Ramos (cell line): Measurements from ENCODE around the gene JPH4.
"Not testable (repeated sequence)": the region's sequence is repeated elsewhere in the genome, so short reads cannot be mapped to it uniquely, and the experiment has no call there.

Source experiments
- in situ Hi-C: fragments of 300-500 bp; cut with MboI; formaldehyde crosslinking; loops from one replicate; pipeline ENCODE4 v1.14.3; 2022; ENCODE audit warnings: low sequenced_read_pairs; ENCODE audit not compliant: unreplicated experiment

JPH4 gene

DNA sequence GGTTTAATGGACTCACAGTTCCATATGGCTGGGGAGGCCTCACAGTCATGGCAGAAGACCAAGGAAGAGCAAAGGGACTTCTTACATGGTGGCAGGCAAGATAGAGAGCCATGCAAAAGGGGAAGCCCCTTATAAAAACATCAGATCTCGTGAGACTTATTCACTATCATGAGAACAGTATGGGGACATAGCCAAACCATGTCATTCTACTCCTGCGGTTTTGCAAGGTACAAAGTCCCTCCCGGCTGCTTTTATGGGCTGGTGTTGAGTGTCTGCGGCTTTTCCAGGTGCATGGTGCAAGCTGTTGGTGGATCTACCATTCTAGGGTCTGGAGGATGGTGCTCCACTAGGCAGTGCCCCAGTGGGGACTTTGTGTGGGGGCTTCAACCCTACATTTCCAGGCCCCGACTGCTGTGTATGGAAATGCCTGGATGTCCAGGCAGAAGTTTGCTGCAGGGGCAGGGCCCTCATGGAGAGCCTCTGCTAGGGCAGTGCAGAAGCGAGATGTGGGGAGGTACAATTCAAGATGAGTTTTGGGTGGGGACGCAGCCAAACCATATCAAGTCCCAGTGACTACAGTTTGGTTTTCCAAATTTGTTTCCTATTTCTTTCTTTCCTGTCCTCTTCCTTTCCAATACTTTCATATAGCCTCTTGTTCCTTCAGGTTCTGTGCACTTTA lies 31.0 kb upstream of the JPH4 start:
- in situ Hi-C loops, result not testable (repeated sequence)

DNA sequence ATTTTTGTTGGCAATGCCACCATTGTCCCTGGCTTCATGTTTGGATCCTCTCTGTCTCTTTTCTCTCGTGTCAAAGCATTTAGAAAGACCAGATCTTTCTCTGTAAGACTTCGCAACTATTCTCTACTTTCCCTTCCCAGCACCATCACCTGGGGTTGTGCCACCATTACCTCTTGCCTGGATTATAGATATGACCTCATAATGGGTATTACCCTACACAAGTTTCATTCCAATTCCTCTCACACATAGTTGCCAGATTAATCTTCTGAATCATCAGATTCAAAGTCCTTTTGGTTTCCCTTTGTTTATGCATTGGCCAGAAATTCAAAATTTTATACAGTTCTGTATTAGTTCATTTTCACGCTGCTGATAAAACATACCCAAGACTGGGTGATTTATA lies 30.4 kb upstream of the JPH4 start:
- in situ Hi-C loops, result no loop called here

DNA sequence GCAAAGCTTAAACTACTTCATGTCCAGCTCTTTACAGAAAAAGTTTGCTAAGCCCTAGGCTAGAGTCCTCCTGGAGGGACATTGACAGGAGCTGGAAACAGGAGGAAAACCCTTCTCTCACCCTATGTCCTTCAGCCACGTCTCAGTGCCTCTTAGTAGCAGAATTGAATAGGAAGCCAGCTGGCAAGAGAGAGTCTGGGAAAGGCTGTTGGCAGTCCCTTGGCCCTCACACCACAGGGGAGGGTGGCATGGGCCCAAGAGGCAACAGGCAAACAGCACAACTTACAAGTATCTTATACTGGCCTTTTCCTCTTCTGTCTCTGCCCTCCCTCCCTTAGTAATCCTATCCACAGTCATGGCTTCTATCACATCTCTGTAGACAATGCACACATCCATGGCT lies 29.9 kb upstream of the JPH4 start:
- in situ Hi-C loops, result no loop called here

DNA sequence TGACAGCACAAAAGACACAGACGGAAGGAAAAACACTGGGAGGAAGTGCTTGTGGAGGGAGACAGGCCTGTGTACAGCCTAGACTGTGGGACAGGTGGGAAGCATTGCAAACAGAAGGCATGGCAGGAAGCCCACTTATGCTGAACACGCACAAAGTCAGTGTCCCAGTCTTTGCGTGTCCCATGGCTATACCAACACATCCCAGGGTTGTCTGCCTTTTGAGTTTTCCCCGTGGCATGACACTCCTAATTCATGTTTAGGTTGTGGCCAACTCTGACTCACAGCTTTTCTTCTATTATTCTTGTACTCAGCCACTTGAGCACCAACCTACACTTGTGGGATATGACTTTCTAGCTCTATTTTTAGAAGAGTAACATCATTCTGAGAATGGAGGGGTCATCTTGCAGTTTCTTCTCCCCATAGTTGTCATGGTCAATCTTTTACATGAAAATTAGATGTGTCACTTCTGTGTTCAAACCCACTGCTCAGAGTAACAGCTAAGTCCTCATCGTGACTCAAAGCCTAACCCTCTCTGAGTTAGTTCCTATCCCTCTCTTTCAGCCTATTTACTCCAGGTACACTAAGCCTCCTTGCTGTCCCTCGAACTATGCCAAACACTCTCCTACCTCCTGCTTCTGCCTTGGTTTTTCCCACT lies 27.5 kb upstream of the JPH4 start:
- in situ Hi-C loops, result no loop called here

DNA sequence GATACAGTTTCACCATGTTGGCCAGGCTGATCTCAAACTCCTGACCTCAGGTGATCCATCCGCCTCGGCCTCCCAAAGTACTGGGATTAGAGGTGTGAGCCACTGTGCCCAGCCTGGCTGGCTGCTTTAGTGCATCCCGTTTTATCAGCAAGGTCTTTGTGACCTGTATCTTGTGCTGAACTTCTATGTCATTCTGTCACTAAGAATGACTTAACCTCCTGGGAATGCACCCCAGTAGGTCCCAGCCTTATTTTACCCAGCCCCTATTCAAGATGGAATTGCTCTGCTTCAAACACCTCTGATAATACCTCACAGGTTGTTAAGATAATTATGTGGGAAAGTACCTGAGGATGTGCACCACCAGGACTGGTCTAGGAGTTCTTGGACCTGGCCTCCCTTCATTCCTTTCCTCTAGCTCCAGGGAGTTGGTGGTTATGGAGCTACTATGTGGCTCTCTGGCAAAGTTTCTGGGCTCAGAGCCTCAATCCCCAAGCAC lies 26.1 kb upstream of the JPH4 start:
- in situ Hi-C loops, result no loop called here

DNA sequence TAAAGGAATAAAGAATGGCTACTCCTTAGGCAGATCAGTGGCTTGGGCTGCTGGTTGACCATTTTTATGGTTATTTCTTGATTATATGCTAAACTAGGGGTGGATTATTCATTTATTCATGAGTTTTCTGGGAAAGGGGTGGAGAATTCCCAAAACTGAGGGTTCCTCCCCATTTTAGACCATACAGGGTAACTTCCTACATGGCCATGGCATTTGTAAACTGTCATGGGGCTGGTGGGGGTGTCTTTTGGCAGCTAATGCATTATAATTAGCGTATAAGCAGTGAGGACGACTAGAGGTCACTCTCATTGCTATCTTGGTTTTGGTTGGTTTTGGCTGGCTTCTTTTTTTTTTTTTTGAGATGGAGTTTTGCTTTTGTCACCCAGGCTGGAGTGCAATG lies 25.6 kb upstream of the JPH4 start:
- in situ Hi-C loops, result no loop called here

DNA sequence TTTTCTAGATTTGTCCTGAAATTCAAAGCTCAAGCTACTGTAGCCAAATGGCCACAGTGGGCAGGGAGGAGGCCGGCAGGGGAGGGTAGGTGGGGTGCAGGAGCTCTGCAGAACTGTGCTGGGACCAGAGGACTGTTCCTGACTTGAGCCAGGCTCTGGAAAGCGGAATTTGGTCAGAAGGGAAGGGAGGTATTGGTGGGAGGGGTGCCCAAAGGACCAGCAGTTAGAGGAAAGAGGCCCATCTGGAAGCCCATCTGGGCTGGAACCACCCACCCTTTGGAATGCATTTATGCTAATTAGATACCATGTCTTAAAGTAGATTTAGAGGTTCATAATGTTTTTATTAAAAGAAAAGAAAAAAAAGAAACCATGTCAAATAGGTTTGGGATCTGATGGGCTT lies 24.5 kb upstream of the JPH4 start:
- in situ Hi-C loops, result no loop called here

DNA sequence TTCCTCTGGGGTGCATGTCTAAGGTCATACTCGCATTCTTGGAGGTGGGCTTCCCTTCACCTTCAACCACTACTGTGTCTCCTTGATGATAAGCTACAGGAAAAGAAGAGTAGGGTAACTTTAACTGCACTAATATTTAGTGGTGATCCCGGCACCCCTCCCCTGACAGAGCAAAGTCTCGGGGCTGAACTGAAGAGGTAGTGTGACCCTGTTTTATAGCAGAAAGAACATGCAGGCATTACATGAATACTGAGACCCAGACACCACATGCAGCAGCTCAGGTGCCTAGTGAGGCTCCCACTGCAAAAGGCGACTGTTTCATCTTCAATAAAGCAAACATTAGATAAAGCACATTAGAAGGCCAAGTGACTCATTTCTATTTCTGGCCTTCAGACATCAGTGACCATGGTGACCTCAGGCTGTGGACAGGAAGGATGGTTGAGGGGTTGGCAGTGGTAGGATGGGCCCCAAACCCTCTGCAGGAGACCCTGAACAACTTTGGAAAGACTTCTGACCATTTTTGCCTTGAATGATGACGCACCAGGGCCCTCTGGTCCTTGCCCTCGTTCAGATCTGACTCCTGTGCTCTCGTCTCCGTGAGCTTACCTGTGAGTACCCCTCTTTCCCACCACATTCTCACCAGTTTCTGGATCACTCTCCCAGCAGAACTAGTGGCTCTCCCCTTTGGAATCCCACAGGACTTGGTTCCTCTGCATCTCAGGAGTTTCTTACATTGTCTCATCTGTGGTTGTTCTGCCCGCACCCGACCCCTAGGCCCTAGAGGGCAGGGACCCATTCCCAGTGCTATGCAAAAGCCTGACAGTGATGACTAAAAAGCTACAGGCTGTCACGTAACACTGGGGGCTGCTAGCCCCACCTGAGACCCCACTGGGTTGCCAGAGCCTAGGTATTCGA lies 23.8 kb upstream of the JPH4 start:
- in situ Hi-C loops, result no loop called here

DNA sequence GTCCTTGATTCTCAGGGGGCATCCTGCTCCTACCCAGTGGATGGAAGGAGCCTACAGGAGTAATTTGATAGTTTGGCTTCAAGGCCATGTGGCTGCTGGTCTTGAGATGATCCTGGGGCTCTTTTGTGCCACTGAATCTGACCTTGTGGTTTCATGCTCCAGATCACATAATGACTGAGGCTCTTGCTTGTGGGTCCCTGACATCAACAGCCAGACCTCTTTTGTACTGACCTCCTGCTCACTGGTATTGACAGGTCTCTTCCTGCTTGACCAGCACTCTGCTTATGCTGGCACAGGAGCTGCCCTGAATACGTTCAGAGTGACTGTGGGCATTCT lies 23.2 kb upstream of the JPH4 start:
- in situ Hi-C loops, result no loop called here

DNA sequence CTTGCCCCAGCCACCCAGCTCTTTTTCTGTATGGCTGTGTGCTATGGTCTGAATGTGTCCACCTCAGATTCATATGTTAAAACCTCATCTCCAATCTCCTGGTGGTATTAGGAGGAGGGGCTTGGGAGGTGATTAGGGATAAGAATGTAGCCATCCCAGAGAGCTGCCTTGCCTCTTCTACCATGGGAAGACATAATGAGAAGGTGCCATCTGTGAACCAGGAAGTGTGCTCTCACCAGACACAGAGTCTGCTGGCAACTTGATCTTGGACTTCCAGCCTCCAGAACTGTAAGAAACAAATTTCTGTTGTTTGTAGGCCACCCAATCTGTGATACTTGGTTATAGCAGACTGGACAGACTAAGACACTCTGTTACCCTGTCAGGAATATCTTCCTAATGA lies 22.8 kb upstream of the JPH4 start:
- in situ Hi-C loops, result no loop called here

DNA sequence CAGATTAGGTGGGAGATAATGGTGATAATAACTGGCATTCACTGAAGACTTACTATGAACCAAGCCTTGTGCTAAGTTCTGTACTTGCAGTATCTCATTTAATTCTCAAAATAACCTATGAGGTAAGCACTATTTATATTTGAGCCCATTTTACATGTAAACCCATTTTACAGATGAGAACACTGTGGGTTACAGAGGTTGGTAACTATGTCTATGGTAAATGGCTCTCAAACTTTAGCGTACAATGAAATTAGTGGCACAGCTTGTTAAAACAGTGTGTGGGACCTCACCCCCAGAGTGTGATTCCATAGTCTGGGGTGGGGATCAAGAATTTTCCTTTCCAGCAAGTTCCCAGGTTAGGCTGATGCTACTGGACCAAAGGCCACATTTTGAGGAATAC lies 22.2 kb upstream of the JPH4 start:
- in situ Hi-C loops, result no loop called here

DNA sequence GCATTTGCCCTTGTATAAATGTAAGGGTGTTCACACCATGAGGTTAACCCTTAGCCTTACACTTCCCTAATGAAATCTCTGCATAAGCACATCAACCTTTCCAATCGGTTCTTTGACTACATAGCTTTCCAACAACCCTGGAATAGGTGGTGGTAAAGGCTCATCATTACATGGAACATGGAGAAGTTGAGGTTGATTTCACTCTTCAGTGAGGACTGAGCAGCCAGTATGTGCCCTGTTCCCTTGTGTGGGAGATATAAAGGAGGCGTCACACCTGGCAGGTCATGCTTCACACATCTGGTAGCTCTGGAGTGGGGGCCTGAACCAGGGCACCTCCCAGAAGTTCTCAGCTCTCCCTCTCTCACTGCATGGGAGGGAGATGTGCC lies 21.7 kb upstream of the JPH4 start:
- in situ Hi-C loops, result no loop called here

DNA sequence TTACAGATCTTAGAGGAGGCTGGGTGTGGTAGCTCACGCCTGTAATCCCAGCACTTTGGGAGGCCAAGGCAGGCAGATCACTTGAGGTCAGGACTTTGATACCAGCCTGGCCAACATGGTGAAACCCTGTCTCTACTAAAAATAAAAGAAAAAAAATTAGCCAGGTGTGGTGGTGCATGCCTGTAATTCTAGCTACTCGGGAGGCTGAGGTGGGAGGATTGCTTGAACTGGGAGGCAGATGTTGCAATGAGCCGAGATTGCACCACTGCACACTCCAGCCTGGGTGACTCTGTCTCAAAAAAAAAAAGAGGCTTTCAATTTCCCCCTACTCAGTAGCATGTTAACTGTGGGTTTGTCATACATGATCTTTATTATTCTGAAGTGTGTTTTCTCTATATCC lies 15.6 kb upstream of the JPH4 start:
- in situ Hi-C loops, result not testable (repeated sequence)

DNA sequence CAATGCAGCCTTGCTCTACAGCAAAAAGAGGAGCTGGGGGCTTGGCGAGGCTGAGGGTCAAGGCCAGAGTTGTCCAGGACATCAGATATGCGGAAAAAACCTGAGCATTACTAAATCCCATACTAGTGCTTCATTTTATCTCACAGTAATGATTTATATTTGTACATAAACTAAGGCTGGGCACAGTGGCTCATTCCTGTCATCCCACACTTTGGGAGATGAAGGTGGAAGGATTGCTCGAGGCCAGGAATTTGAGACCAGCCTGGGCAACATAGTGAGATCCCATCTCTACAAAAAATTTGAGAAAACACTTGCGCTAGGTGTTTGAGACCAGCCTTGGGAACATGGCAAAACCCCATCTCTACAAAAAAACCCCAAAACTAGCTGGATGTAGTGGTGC lies 11.6 kb upstream of the JPH4 start:
- in situ Hi-C loops, result no loop called here

DNA sequence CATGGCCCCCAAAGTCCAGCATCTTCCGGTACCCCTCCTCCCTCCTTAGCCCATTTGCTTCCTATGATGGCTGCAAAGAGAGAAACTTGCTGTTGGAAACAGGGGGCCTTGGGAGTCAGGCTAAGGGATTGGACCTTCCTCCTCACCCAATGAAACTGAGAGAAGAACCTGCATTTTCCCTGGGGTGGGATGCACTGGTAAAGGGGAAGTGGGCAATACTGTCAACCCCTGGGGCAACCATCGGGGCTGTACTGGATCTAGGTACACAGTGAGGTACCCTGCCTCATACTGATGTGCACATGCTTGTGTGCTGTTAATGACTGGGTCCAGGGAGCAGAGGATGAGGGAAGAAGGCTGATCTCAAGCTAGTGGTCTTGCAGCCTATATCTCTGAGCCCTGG lies 11.0 kb upstream of the JPH4 start:
- in situ Hi-C loops, result no loop called here

DNA sequence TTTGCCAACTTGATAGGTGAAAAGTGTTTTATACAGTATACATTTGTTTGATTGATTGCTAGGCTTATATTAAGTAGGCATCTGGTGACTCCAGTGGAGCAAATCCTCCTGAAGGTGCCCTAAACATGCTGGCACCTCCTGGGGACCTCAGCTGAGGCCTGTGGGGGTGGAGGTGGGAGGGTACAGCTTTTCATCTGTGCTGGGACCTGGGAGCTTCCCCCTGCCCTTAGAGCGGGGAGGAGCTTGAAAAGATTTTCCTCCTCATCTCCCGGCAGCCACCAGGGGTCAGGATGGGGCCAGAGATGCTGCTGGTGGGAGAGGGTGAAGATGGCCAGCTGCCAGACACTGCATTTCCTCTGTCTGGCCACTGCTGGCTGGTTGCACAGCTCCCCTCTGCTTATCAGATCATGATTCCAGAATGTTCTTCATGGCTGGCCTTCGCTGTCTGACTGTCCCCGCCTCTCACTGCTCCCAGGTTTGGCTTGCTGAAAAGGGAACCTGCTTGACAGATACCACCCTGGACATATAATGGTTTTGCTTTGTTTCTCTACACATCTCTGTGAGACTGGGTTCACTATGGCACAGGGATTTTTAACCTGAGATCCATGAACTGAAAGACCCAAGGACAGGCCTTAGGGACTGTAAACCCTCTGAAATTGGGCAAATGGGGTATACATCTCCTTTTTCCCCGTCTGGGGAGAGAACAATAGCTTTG lies 10.5 kb upstream of the JPH4 start:
- in situ Hi-C loops, result no loop called here

DNA sequence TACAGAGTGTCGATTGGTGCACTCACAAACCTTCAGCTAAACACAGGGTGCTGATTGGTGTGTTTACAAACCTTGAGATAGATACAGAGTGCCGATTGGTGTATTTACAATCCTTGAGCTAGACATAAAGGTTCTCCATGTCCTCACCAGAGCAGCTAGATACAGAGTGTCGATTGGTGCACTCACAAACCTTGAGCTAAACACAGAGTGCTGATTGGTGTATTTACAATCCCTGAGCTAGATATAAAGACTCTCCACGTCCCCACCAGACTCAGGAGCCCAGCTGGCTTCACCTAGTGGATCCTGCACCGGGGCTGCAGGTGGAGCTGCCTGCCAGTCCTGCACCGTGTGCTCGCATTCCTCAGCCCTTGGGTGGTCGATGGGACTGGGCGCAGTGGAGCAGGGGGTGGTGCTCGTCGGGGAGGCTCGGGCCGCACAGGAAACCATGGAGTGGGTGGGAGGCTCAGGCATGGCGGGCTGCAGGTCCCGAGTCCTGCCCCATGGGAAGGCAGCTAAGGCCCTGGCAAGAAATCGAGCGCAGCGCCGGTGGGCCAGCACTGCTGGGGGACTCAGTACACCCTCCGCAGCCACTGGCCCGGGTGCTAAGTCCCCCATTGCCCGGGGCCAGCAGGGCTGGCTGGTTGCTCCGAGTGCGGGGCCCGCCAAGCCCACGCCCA lies 6.1 kb upstream of the JPH4 start:
- in situ Hi-C loops, result not testable (repeated sequence)

DNA sequence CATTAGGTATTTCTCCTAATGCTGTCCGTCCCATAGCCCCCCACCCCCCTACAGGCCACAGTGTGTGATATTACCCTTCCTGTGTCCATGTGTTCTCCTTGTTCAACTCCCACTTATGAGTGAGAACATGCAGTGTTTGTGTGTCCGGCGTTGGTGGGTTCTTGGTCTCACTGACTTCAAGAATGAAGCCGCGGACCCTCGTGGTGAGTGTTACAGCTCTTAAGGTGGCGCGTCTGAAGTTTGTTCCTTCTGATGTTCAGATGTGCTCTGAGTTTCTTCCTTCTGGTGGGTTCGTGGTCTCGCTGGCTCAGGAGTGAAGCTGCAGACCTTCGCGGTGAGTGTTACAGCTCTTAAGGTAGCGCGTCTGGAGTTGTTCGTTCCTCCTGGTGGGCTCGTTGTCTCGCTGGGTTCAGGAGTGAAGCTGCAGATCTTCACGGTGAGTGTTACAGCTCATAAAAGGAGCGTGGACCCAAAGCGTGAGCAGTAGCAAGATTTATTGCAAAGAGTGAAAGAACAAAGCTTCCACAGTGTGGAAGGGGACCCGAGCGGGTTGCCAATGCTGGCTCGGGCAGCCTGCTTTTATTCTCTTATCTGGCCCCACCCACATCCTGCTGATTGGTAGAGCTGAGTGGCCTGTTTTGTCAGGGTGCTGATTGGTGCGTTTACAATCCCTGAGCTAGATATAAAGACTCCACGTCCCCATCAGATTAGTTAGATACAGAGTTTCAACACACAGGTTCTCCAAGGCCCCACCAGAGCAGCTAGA lies 5.4 kb upstream of the JPH4 start:
- in situ Hi-C loops, result not testable (repeated sequence)
